ENCODE results near the gene MSRB1.

DNA sequence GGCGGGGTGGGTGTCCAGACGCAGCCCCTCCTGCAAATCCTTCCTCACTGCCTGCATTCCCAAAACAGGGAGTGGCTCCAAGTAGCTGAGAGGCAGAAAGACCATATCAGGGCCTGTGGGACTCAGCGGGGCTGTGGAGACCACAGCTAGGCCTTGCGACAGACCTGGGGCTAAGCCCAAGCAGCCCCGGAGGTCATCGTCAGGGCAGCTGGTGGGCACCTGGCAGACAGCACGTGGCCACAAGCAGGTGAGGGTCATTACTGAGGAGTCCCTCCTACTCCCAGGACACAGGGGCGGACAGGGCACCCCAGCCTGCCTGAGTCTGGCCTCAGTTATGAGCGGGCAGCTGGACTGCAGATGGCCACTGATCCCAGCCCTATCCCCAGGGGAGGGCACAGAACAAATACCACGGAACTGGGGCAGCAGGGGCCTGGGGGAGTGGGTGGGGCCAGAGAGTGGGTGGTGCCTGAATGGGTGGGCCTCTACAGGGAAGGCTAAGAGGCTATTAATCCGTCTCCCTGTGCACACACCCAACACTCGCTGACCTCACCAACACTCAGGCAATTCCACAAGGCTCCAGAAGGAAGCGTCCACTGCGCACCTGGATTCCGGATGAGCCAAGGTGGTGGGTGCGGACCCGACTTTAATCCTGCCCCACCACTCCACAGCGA lies 33.3 kb downstream of the MSRB1 start:
- TF ChIP-seq POLR2A (IDR thresholded peaks at IDR 0.05), result no peak
- TF ChIP-seq, protein P1, sequence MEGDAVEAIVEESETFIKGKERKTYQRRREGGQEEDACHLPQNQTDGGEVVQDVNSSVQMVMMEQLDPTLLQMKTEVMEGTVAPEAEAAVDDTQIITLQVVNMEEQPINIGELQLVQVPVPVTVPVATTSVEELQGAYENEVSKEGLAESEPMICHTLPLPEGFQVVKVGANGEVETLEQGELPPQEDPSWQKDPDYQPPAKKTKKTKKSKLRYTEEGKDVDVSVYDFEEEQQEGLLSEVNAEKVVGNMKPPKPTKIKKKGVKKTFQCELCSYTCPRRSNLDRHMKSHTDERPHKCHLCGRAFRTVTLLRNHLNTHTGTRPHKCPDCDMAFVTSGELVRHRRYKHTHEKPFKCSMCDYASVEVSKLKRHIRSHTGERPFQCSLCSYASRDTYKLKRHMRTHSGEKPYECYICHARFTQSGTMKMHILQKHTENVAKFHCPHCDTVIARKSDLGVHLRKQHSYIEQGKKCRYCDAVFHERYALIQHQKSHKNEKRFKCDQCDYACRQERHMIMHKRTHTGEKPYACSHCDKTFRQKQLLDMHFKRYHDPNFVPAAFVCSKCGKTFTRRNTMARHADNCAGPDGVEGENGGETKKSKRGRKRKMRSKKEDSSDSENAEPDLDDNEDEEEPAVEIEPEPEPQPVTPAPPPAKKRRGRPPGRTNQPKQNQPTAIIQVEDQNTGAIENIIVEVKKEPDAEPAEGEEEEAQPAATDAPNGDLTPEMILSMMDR (IDR thresholded peaks at IDR 0.05), result no peak

Data from sigmoid colon (tissue), 3 donors.